Raji (cell line): ENCODE measurements around the gene PNMA6E.

Experiments used
- POLR2A ChIP-seq: IDR thresholded peaks from 2 replicates; pipeline ENCODE4 v1.6.1; 2011; ENCODE audit warnings: low read depth, low read length, control low read depth; ENCODE audit not compliant: insufficient read depth

PNMA6E gene

GRCh38 chrX:153365670-153366069 lies 35.5 kb downstream of the PNMA6E start:
- no peak for TF ChIP-seq POLR2A

GRCh38 chrX:153361781-153362397 lies 39.3 kb downstream of the PNMA6E start:
- TF ChIP-seq POLR2A, result no peak

- TF ChIP-seq POLR2A, result no peak
These were observed 43.3 kb downstream of the PNMA6E start for GRCh38 chrX:153357877-153358276.

GRCh38 chrX:153353416-153353815 lies 47.7 kb downstream of the PNMA6E start:
- no peak for TF ChIP-seq POLR2A

- no peak for TF ChIP-seq POLR2A
These were observed 48.3 kb downstream of the PNMA6E start for GRCh38 chrX:153352858-153353257.

- TF ChIP-seq POLR2A, result no peak
These were observed 49.2 kb downstream of the PNMA6E start for GRCh38 chrX:153351981-153352380.

GRCh38 chrX:153349952-153350351 lies 51.2 kb downstream of the PNMA6E start:
- no peak for TF ChIP-seq POLR2A

- TF ChIP-seq POLR2A, result no peak
These were observed 52.7 kb downstream of the PNMA6E start for GRCh38 chrX:153348421-153348820.

GRCh38 chrX:153347530-153347929 lies 53.6 kb downstream of the PNMA6E start:
- no peak for TF ChIP-seq POLR2A
